HG03565 (cell line): Measurements from ENCODE around the gene HOXB1.

Source experiments
- ATAC-seq: cut with Tn5 transposase; IDR thresholded peaks from one replicate; pipeline ENCODE4 v1.9.1; 2021; ENCODE audit warnings: mild to moderate bottlenecking, moderate library complexity; ENCODE audit not compliant: unreplicated experiment

HOXB1 gene

GRCh38 chr17:48530887-48531272 lies at the start of gene HOXB1:
Gene HOXB1 (minus strand): TSS chr17:48531011. CDS start chr17:48530904, 107 bp downstream.
- no peak for ATAC-seq

GRCh38 chr17:48579760-48580554 lies 49.1 kb upstream of the HOXB1 start:
- no peak for ATAC-seq

DNA sequence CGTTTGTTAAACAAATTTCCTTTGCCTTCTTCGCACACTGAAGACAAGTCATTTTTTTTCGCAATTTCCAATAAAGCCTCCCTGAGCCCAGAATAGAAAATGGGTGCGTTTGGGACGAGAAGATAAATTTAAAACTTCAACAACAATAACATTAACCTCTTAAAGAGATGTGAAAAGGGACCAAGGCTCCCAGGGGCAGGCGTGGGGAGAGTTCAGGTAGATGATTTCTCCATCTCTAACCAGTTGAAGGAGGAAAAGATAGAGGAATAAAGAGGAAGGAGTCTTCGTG lies 48.6 kb upstream of the HOXB1 start:
- ATAC-seq, result no peak

DNA sequence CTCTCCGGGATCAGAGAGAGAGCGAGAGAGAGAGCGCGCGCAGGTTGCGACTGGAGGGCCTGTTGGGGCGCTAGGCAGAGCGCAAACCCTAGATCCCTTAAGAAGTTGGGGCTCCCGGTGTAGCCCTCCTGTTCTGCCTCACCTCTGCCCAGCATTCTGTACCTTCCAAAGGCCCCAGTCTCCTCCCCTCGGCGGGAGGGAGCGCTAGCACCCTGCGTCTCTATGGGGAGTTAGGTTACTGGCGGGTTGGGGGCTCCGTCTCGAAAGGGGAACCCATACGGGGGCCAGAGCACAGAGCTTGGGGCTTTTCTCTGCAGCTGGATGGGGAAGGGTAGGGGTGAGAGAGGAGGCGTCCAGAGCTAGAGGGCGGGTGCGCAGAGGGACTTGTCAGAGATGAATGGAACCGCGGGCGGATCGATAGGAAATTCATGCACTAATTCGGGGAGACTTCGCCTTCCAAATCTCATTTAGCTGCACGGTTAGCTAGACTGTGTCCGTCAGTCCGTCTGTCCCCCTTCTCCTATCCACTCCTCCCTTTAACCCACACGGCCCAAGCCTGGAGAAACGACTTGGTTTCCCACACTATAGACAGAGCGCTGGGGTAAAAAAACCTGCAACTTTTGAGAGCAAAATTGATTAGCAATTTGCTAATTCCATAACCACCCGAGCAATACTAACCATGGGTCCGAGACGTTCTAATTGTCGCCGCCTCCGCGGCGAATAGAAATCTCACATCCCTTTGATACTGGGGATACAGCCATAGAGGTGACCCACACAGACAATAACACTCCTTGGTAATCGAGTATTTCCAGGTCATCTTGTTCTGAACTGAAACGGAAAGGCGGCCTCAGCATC lies 48.0 kb upstream of the HOXB1 start:
- no peak for ATAC-seq

GRCh38 chr17:48577946-48578615 lies 47.3 kb upstream of the HOXB1 start, which contains the start of gene HOXB4:
Gene HOXB4 (minus strand): TSS chr17:48578350. CDS start chr17:48578319, 31 bp downstream.
- no peak for ATAC-seq

GRCh38 chr17:48577330-48577945 lies 46.6 kb upstream of the HOXB1 start:
- no peak for ATAC-seq

DNA sequence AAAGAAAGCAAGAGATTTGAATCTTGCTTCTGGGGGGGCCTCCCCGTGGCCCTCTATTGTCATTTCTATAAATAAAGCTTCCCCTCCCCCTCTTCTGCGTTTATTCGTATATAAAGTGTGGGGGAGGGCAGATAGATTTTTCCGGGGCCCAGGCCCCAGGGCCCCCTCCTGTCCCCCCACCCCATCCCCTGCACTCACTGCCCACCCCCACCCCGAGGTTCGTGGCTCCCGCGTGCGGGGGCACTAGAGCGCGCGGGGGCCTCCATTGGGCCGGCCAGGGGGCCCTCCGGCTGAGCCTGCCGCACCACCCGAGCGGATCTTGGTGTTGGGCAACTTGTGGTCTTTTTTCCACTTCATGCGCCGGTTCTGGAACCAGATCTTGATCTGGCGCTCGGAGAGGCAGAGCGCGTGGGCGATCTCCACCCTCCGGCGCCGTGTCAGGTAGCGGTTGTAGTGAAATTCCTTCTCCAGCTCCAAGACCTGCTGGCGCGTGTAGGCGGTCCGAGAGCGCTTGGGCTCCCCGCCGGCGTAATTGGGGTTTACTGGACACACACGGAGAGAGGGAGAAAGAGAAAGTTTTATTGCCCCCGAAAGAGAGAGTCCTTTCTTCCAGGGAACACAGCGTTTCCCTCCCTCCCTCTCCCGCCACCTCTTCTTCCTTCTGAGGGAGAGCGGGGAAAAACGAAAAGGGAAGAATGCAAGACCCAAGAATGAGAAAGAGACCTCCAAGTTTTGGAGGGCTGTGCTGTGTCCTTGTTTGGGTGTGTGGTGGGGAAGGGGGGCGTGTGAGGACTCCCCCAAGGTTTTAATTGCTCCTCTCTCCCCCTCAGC lies 45.9 kb upstream of the HOXB1 start:
- no peak for ATAC-seq

DNA sequence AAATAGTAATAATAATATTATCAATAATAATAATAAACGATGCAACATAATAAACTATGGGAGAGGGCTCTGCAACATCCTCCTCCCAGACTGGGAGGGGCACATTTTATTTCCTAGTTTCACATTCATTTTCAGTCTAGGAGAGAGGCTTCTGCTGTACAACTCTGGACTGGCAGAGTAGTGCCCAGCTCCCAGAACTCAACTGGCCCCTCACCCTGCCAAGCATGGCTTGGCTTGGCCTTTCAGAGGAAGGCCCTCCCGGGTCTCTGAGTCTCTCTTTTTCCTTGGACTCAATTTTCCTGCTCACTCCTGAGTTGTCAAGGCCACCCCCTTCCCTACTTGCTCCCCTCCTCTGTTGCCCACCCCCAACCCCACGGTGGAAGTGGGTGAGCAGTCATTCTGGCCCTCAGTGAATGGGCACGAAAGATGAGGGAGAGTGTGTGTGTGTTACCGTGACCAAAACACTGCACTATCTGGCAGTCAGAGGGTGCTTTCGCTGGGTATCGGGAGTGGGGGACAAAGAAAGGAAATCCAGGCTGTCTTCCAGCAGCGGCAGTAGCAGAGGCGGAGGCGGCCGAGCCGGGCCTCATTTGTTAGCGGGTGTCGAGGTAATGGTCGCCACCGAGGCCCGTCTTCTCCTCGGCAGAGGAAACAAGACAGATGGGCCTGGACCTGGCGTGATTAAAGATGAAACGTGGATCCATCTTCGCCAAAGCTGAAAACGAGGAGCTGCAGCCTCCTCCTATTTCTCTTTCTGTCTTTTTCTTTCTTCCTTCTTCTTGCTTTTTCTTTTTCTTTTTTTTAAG lies 45.1 kb upstream of the HOXB1 start:
- no peak for ATAC-seq

DNA sequence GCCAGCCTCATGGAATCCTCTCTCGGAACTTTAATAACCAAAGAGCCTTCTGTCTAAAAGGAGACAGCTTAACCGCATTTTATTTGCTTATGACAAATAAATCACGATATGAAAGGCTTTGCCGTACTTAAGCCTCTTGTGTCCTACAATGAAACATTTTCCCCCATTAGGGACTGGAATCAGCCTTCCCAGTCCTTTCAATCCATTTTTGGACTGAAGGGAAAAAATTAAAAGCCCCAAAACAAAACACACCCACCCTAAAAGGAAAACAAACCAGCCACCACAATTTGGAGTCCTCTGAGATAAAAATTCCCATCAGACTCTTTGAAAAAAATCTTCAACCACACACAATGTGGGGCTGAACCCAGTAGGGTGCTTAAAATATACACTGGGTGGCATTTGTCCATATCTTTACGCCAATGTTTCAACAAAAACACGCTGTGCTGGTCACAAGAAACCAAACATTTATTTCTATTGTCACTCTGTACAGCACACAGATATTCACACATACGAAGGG lies 44.3 kb upstream of the HOXB1 start:
- no peak for ATAC-seq

DNA sequence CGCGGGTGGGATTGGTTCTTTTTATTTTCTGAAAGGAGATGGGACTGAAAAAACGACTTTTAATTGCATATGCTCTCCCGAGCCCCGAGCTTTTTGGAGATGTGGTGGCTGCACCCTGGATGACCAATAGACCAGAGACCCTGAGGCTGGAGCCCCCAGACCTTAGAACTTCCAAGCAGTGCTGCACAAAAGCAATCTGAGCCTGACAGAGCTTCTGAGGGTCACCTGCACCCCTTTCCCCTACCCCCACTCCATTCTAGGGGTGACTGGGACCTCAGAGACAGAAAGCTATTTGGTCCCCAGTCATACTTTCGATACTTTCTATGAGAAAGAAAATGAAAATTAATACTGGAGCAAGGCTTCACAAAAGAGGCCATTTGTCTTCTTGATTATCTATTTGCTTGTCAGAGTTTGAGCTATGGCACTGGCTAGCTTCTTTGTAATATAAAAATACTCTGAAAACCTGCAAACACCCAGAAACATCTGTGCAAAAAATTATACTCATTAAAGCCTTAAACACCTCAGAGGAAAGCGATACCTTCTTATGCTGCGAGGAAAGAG lies 43.8 kb upstream of the HOXB1 start:
- no peak for ATAC-seq

DNA sequence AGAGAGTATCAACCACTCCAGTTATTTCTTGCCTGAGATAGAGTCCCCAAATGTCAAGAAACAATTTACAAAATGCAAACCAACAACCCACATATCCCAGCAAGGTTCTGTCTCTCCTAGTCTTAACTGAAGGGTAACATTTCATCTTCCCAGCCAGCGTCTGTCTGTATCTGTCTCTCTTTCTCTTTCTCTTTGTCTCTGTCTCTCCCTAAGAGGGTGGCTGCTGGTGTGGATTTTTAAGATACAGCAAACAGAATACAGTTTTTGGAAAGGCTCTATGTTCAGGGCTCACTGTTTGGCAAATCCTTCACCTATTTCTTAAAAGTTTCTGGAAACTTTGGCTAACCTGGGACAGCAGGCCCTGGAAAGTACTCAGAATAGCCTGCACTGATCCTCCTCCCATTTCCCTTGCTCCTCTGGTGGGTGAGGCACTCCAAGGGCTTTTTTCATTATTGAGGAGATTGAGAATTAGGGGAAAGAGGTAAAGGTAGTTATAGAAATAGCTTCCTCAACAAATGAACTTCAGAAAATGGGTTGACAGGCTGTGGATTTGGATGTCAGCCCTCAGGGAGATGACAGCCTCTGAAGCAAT lies 41.1 kb upstream of the HOXB1 start:
- no peak for ATAC-seq

DNA sequence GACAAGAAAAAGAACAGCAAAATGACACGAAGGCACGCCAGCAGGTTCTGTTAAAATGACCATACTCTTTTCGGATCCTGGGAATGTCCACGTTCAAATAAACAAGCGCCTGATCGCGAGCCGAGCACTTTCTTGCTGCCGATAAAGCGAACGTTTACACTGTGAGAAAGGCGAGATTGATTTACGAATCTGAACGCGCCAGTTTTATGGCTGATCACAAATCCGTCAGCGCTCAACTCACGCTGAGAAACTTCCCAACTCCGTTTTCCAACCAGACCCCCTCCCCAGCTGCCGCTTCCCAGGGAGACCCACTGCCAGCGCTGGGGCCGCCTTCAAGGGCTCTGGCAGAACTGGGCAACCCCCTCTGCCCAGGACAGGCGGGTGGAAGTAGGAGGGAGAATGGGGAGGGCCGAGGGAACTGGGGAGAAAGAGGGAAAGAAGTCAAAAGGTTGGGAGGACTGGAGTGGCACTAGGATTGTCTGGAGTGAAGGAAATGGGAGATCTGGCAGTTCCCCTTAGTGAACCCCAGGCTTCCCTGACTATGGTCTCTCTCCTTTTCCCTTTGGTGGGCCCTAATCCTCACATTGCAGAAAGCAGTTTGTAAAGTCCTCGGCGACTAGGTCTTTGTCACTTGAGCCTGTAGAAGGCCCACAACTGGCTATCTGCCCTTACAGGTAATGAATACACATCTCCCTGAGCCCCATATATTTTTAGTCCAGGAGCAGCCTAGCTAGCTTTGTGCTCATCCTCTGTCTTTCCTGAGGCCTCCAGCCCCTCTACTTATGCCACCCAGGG lies 40.4 kb upstream of the HOXB1 start:
- ATAC-seq, result no peak

DNA sequence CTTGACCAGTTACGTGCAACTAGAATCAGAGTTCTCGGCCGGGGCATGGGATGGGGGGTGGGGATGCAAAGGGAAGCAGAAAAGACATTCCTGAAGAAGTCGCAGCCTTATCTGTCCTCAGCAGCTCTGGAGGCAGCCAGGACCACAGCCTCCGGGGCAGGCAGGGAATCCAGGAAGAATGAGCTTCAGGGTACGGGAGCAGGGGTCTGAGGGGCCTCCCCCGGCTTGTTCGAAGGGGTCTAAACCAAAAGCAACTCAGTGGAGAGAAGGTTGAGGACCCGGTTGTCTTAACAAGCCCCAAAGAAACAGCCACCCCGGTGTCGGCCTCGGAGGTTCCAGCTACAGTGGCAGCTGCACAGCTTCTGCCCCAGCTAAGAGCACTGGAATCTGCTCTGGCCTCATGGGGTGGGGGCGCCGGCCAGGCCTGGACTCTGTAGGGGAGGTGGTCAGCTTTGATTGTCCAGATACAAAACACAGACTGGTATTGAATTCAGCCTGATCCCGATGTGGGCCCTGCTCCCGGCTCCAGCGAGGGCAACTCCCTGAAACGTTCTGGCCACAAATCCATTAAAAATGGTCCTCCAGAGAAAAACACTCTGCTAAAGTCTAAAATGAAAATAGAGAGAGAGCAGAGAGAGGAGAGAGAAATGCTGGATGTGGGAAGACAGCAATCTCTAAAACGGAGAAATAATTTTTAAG lies 39.7 kb upstream of the HOXB1 start:
- no peak for ATAC-seq

DNA sequence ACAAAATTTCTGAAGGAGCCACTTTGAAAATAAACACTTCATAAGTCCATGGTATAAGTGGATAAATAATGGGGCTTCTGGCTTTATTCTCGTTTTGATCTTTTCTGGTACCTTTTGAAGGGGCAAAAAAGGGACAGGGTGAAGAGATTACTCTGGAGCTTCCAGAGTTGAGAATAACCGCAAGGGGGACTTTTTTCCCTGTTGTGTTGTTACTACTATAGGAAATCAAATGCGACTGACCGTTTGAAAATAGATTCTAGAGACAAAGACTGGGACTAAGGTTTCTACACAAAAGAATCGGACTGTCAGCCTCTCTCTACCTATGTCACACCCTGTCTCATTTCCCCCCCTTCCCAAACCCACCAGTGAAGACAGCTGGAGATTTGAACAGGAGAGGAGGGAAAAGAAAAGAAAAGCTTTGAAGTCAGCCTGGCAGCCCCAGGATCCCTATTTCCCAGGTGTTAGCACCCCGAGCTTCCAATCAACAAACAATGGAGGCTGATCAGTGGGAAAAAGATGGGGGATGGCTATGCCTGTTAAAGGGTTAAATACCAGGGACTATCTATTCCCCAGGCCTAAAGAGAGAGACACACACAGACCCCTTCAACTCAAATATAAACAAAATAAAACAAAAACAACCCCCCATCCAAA lies 39.0 kb upstream of the HOXB1 start:
- ATAC-seq, result no peak

DNA sequence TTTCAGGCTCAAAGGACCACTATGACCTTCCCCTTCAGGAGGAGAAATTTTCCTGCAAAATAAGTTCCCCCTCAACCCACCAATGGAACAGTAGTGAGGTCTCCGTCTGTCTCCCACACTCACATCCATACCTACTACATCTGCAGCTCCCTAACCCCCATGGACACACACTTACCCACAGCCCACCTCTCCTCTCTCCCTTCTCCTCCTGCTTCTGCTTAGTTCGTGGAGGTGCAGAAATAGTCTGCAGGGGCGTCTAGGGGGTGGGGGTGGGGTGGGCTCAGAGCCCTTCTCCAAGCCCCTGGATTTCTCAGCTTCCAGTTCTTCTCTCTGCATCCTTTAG lies 38.4 kb upstream of the HOXB1 start:
- ATAC-seq, result no peak

- no peak for ATAC-seq
These were observed 37.9 kb upstream of the HOXB1 start for GRCh38 chr17:48568499-48569239.
